Gastrocnemius medialis (tissue), 4 donors: ENCODE results near the gene ATOH8.

Experiments used
- CTCF ChIP-seq, 5 experiments: fragments of 450-650 bp in 3 of 5; fragments of 200-600 bp in 2 of 5; sonication (generic) in 2 of 5; IDR thresholded peaks in 4 of 5; conservative IDR thresholded peaks in 1 of 5; 1 replicate in 4 of 5; 2 replicates in 1 of 5; pipeline ENCODE4 v1.5.1; 2016 to 2019; ENCODE audit warnings: antibody characterized with exemption in 5 of 5, mild to moderate bottlenecking in 3 of 5, moderate library complexity in 3 of 5
- POLR2A ChIP-seq, 2 donors: fragments of 450-650 bp; IDR thresholded peaks; one replicate each; pipeline ENCODE4 v1.6.1; 2017; ENCODE audit warnings: antibody characterized with exemption in 2 of 2, mild to moderate bottlenecking in 2 of 2, moderate library complexity in 2 of 2

DNA sequence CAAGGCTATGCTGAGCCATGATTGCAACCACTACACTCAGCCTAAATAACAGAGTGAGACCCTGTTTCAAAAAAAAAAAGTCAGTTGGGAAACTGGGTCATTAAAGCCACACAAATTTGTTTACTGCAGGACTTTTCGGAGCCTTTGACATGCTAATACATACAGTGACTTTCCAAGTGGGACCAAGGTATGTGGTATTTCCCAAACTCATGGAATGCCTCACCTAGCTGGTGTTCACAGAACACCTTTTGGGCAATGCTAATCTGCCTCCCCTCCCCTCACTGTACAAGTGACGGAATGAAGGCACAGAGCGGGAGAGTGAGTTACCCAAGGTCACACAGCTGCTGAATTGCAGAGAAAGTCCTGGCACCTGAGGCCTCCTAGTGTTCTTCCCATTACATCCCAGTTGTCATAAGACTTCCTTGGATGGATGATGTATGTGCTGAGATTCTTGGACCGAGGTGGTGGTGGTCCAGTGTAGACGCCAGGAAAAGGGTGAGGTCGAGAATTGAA lies 30.7 kb downstream of the ATOH8 start:
- no peak for TF ChIP-seq CTCF (IDR thresholded peaks at IDR 0.05 in 4 of 5, conservative IDR thresholded peaks at IDR 0.05 in 1 of 5)
- TF ChIP-seq POLR2A (IDR thresholded peaks at IDR 0.05), result no peak
